Activated CD8-positive, alpha-beta T cell treated with anti-CD3 and anti-CD28 coated beads for 36 hours (primary cell): ENCODE results near the gene SLC7A5. TPM values are rescaled to one million over a fixed set of nuclear protein-coding genes. Genes with fewer than 3 reads are reported as not detected.

ENCODE experiments used
- ATAC-seq: fragments of 200-7000 bp; cut with Tn5 transposase; one replicate; pipeline ENCODE4 v1.10.0; 2021; ENCODE audit warnings: mild to moderate bottlenecking, moderate library complexity
- CTCF ChIA-PET: fragments of 350-600 bp; sonication (Branson Sonifier 250); formaldehyde crosslinking; loops from one replicate; lab custom pipeline; 2021; ENCODE audit warnings: antibody characterized with exemption; lab: Charles Lee
- POLR2A ChIA-PET: fragments of 350-600 bp; sonication (Branson Sonifier 250); formaldehyde crosslinking; loops from one replicate; lab custom pipeline; 2021; ENCODE audit warnings: antibody characterized with exemption; lab: Charles Lee
- DNase-seq: peaks from one replicate; pipeline ENCODE4 v3.0.0-alpha.2; 2020
- H3K27ac Mint-ChIP-seq: one replicate; pipeline ENCODE4 v1.8.0; 2021; ENCODE audit warnings: mild to moderate bottlenecking, mixed read lengths
- H3K27me3 Mint-ChIP-seq: one replicate; pipeline ENCODE4 v1.8.0; 2021; ENCODE audit warnings: mixed read lengths
- H3K36me3 Mint-ChIP-seq: one replicate; pipeline ENCODE4 v1.8.0; 2021; ENCODE audit warnings: low read depth, mixed read lengths
- H3K4me1 Mint-ChIP-seq: one replicate; pipeline ENCODE4 v1.8.0; 2021; ENCODE audit warnings: low read depth, mixed read lengths
- H3K4me3 Mint-ChIP-seq: one replicate; pipeline ENCODE4 v1.8.0; 2021; ENCODE audit warnings: mild to moderate bottlenecking, moderate library complexity, mixed read lengths
- H3K9me3 Mint-ChIP-seq: one replicate; pipeline ENCODE4 v1.8.0; 2021; ENCODE audit warnings: mixed read lengths
- intact Hi-C: fragments of 100-400 bp; cut with micrococcal nuclease; formaldehyde crosslinking; loops from one replicate; pipeline ENCODE4 v1.10.0; 2022
- total RNA-seq, 2 experiments: library from RNA; stranded (reverse); gene quantifications; one replicate each; pipeline ENCODE4 v1.2.3, GENCODE V29; 2021
- TF ChIP-seq, protein P1 (sequence below): fragments of 200-600 bp; IDR thresholded peaks from one replicate; pipeline ENCODE4 v1.8.0; 2022; ENCODE audit warnings: antibody characterized with exemption, mild to moderate bottlenecking

The SLC7A5 gene
- total RNA-seq, 2 experiments from 2014 or later, result 230 to 236 TPM

DNA sequence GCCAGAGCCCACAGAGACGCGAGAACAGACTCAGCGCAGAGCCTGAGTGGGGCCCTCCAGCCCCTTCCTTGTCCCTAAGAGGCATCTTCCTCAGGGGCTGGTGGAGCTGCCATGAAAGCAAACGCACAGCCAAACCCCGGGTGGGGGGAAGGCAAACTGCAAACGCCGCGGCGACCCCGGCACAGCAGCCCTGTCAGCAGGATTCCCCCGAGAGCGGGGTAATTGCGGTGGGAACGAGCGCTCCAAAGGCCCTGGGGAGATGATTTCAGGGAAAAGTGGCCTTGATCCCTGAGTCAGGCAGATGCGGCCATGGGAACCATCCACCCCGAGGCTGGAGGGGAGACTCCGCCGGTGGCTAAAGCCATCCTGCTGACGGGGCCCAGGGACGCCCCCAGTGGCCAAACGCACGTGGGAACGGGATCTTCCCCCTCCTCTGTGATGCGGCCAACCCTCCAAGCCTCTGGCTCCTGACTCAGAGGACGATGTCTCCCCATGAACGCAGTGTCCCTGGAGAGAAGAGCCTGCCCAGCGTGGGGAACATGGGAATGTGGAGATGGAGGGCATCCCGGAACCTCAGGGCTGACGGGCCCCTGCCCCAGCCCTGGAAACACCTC, 25.1 kb downstream of the SLC7A5 start:
- ChIA-PET POLR2A (interaction anchor here (0.6 to 1.0 kb wide), 2 partner anchors 15 to 65 kb away, joined by 3 read pairs; no protein-coding TSS in a partner anchor), CTCF (interaction anchor here (1.3 to 4.5 kb wide), 2 partner anchors 27 to 65 kb away, joined by 5 to 21 read pairs; no protein-coding TSS in a partner anchor)
- no peaks in the 10 kb centered on the region for H3K9me3 Mint-ChIP-seq
- peaks cover 19% of the 10 kb centered on the region for H3K4me1 Mint-ChIP-seq
- ATAC-seq, result no peak
- DNase-seq, result no peak
- no peak overlapping the region for H3K4me3 Mint-ChIP-seq
- no peaks in the 10 kb centered on the region for H3K27me3 Mint-ChIP-seq
- H3K36me3 Mint-ChIP-seq, result peaks cover 56% of the 10 kb centered on the region
- no peak overlapping the region for H3K27ac Mint-ChIP-seq
- intact Hi-C loops, result no loop called here
- TF ChIP-seq, protein P1, sequence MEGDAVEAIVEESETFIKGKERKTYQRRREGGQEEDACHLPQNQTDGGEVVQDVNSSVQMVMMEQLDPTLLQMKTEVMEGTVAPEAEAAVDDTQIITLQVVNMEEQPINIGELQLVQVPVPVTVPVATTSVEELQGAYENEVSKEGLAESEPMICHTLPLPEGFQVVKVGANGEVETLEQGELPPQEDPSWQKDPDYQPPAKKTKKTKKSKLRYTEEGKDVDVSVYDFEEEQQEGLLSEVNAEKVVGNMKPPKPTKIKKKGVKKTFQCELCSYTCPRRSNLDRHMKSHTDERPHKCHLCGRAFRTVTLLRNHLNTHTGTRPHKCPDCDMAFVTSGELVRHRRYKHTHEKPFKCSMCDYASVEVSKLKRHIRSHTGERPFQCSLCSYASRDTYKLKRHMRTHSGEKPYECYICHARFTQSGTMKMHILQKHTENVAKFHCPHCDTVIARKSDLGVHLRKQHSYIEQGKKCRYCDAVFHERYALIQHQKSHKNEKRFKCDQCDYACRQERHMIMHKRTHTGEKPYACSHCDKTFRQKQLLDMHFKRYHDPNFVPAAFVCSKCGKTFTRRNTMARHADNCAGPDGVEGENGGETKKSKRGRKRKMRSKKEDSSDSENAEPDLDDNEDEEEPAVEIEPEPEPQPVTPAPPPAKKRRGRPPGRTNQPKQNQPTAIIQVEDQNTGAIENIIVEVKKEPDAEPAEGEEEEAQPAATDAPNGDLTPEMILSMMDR, result no peak

DNA sequence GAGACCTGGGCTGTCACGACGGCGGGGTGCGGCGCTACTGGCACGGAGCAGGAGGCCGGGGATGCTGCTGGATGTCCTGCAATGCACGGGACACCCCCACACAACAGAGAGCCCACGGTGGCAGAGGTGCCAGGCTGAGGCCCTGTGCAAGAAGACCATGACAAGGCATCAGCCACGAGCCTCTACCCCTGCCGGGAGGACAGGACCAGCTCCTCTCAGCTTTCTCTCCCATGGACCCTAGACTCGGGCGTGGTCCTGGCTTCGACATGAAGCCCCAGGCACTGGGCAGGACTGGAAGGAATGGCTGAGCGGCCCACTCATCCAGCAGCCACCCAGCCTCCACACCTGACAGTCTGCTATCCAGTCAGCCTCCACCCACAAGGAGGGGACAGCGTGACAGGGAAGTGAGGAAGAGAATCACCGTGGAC, 25.6 kb downstream of the SLC7A5 start:
- ChIA-PET POLR2A (interaction anchor here (1.3 kb wide), 1 partner anchor 9 kb away, joined by 3 read pairs; no protein-coding TSS in a partner anchor), CTCF (interaction anchor here (1.3 to 4.5 kb wide), 2 partner anchors 28 to 64 kb away, joined by 5 to 21 read pairs; no protein-coding TSS in a partner anchor)
- Mint-ChIP-seq H3K4me3 (no peak overlapping the region), H3K36me3 (peaks cover 52% of the 10 kb centered on the region), H3K27me3 (no peaks in the 10 kb centered on the region), H3K9me3 (no peaks in the 10 kb centered on the region), H3K27ac (no peak overlapping the region), H3K4me1 (peaks cover 19% of the 10 kb centered on the region)
- ATAC-seq (no peak), DNase-seq (no peak)
- intact Hi-C loops, result no loop called here
- TF ChIP-seq, protein P1, result no peak

DNA sequence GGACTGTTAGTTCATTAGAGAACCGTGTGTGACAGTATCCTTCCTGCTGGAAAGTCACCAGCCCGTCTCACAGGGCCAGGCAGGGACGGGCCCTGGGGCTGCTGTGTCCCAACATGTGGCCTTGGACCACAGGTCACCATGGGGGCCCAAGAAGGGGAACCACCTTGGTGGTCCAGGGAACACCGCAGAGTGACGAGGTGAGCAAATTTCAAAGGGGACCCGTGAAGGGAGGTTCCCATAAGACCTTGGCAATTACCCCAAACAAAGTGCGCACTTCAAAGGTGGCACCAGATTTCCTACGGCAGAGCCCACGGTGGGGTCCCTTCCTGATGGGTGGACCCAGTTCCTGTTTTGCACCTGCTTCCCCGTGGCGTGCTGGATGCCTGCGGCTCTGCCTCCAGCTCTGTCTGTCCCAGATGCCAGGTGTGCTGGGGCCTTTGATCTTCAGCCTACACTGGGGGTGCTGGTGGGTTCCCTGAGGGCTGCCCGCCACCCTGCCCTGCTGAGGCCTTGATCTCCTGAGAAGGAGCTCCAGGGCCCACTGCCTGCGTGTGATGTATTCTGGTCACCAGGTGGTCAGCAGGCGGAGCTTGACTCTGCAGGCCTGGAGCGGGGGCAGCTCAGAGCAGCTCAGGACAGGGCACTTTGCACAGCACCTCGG, 27.0 kb downstream of the SLC7A5 start:
- Mint-ChIP-seq H3K27me3 (no peaks in the 10 kb centered on the region), H3K36me3 (peaks cover 48% of the 10 kb centered on the region), H3K27ac (peak overlapping the region; percentile 49), H3K4me3 (no peak overlapping the region), H3K9me3 (no peaks in the 10 kb centered on the region), H3K4me1 (peaks cover 17% of the 10 kb centered on the region)
- intact Hi-C loops, result no loop called here
- ChIA-PET POLR2A (interaction anchor here (0.8 to 1.7 kb wide), 3 partner anchors 9 to 23 kb away, joined by 3 to 4 read pairs (median 3); no protein-coding TSS in a partner anchor), CTCF (interaction anchor here (1.0 kb wide), 1 partner anchor 64 kb away, joined by 4 read pairs; no protein-coding TSS in a partner anchor)
- ATAC-seq, result no peak
- no peak for DNase-seq
- TF ChIP-seq, protein P1, result no peak

DNA sequence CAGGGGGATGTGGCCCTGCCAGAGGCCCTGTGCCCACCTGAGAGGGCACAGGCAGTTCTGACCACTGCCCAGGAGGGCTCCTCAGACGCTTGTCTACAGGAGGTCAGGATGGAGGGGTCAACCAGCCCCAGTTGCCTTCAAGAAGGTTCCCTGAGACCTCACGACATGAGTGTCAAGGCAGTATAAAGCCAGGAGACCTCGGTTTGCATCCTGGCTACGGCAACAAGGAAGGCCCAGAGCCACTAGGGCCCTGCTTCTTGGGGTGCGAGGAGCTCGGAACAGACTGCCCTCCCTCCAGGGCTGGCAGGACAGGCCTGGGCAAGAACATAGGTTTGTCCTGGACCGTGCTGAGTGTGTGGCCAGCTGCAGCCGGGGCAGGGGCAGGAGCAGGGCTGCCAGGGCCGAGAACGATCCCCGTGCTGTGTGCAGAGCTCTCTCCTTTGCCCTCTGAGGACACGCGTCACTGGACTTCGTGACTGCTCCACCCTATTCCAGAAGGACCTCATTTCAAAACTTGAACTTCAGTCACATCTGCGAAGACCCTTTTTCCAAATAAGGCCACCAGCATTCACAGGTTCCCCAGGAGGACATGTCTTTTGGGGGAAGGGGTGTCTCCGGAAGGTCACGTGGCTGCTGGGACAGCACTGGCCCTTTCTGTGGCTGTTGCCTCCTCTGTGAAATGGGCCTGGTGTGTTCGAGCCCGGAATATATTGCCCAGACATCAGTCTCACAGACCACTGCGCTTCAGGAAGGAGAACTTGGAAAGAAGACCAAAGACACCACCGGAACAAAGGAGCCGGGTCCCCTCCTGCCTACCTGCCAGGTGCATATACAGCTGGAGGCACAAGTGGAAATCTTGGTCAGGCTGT, 27.7 kb downstream of the SLC7A5 start:
- DNase-seq, result no peak
- Mint-ChIP-seq H3K4me3 (no peak overlapping the region), H3K27me3 (no peaks in the 10 kb centered on the region), H3K27ac (no peak overlapping the region), H3K9me3 (no peaks in the 10 kb centered on the region), H3K4me1 (peaks cover 17% of the 10 kb centered on the region), H3K36me3 (peaks cover 50% of the 10 kb centered on the region)
- no peak for ATAC-seq
- ChIA-PET POLR2A (interaction anchor here (0.8 to 1.7 kb wide), 3 partner anchors 10 to 63 kb away, joined by 3 to 4 read pairs (median 3); no protein-coding TSS in a partner anchor), CTCF (no interaction called here)
- intact Hi-C loops, result no loop called here
- TF ChIP-seq, protein P1, result no peak
